ENCODE results near the gene C6orf89. TPM values are rescaled to one million over a fixed set of nuclear protein-coding genes. Genes with fewer than 3 reads are reported as not detected.

The C6orf89 gene
- total RNA-seq, 1 donor from 2014 or later, result 29.9 TPM

GRCh38 chr6:36953931-36954261 is 68.1 kb downstream of the C6orf89 start:
- Mint-ChIP-seq H3K4me3 (ENCODE audit: low read depth) (no peak overlapping the region), H3K4me1 (ENCODE audit: low read depth) (no peaks in the 10 kb centered on the region), H3K27ac (no peak overlapping the region), H3K36me3 (ENCODE audit: insufficient read depth) (no peaks in the 10 kb centered on the region), H3K9me3 (ENCODE audit: low read depth) (no peaks in the 10 kb centered on the region), H3K27me3 (peaks cover 7% of the 10 kb centered on the region)
- no peak for DNase-seq (ENCODE audit: low spot score, unreplicated experiment)
- no peak for TF ChIP-seq CTCF (IDR thresholded peaks at IDR 0.05; ENCODE audit: unreplicated experiment)

GRCh38 chr6:36954262-36954931 is 68.6 kb downstream of the C6orf89 start, which contains the start of gene PI16:
PI16 (plus strand) TSS chr6:36954738; CDS start chr6:36954761, 23 bp downstream.
- H3K27me3 Mint-ChIP-seq, result peaks cover 6% of the 10 kb centered on the region
- no peak for DNase-seq (ENCODE audit: low spot score, unreplicated experiment)
- H3K27ac Mint-ChIP-seq, result no peak within 1 kb of the TSS
- no peaks in the 10 kb centered on the region for H3K9me3 Mint-ChIP-seq (ENCODE audit: low read depth)
- TF ChIP-seq CTCF (IDR thresholded peaks at IDR 0.05; ENCODE audit: unreplicated experiment), result no peak
- no peak within 1 kb of the TSS for H3K4me3 Mint-ChIP-seq (ENCODE audit: low read depth)
- H3K4me1 Mint-ChIP-seq (ENCODE audit: low read depth), result no peaks in the 10 kb centered on the region
- H3K36me3 Mint-ChIP-seq (ENCODE audit: insufficient read depth), result no peaks in the 10 kb centered on the region

GRCh38 chr6:36955136-36955535 is 69.4 kb downstream of the C6orf89 start:
- Mint-ChIP-seq H3K27me3 (peaks cover under 1% of the 10 kb centered on the region), H3K9me3 (ENCODE audit: low read depth) (no peaks in the 10 kb centered on the region), H3K4me1 (ENCODE audit: low read depth) (no peaks in the 10 kb centered on the region), H3K4me3 (ENCODE audit: low read depth) (no peak overlapping the region), H3K36me3 (ENCODE audit: insufficient read depth) (no peaks in the 10 kb centered on the region), H3K27ac (no peak overlapping the region)
- no peak for TF ChIP-seq CTCF (IDR thresholded peaks at IDR 0.05; ENCODE audit: unreplicated experiment)
- DNase-seq (ENCODE audit: low spot score, unreplicated experiment), result no peak

GRCh38 chr6:36955671-36956445 is 70.1 kb downstream of the C6orf89 start:
- no peak overlapping the region for H3K27ac Mint-ChIP-seq
- no peaks in the 10 kb centered on the region for H3K9me3 Mint-ChIP-seq (ENCODE audit: low read depth)
- no peaks in the 10 kb centered on the region for H3K36me3 Mint-ChIP-seq (ENCODE audit: insufficient read depth)
- H3K4me1 Mint-ChIP-seq (ENCODE audit: low read depth), result peaks cover 3% of the 10 kb centered on the region
- H3K27me3 Mint-ChIP-seq, result no peaks in the 10 kb centered on the region
- no peak for DNase-seq (ENCODE audit: low spot score, unreplicated experiment)
- no peak for TF ChIP-seq CTCF (IDR thresholded peaks at IDR 0.05; ENCODE audit: unreplicated experiment)
- no peak overlapping the region for H3K4me3 Mint-ChIP-seq (ENCODE audit: low read depth)

GRCh38 chr6:36956446-36956820 is 70.7 kb downstream of the C6orf89 start:
- Mint-ChIP-seq H3K36me3 (ENCODE audit: insufficient read depth) (no peaks in the 10 kb centered on the region), H3K27ac (no peak overlapping the region), H3K9me3 (ENCODE audit: low read depth) (no peaks in the 10 kb centered on the region), H3K4me3 (ENCODE audit: low read depth) (no peak overlapping the region), H3K4me1 (ENCODE audit: low read depth) (peaks cover 3% of the 10 kb centered on the region), H3K27me3 (no peaks in the 10 kb centered on the region)
- no peak for DNase-seq (ENCODE audit: low spot score, unreplicated experiment)
- TF ChIP-seq CTCF (IDR thresholded peaks at IDR 0.05; ENCODE audit: unreplicated experiment), result no peak
